ENCODE measurements around the gene LRRFIP1.
"Not testable (repeated sequence)": the region's sequence is repeated elsewhere in the genome, so short reads cannot be mapped to it uniquely, and the experiment has no call there.

LRRFIP1 gene

GRCh38 chr2:237666606-237667005, 39.2 kb downstream of the LRRFIP1 start:
- DNase-seq: no peak

- DNase-seq: not testable (repeated sequence)
Measured at GRCh38 chr2:237667050-237667576, 39.7 kb downstream of the LRRFIP1 start.

- no peak for DNase-seq
Measured at GRCh38 chr2:237667893-237668292, 40.5 kb downstream of the LRRFIP1 start.

GRCh38 chr2:237668440-237668839, 41.1 kb downstream of the LRRFIP1 start:
- DNase-seq: no peak

GRCh38 chr2:237669283-237669627, 41.9 kb downstream of the LRRFIP1 start:
- no peak for DNase-seq

GRCh38 chr2:237669628-237670392, 42.4 kb downstream of the LRRFIP1 start:
- peak; percentile 100 for DNase-seq

- no peak for DNase-seq
Measured at GRCh38 chr2:237670641-237671040, 43.3 kb downstream of the LRRFIP1 start.

GRCh38 chr2:237671466-237672138, 44.2 kb downstream of the LRRFIP1 start:
- DNase-seq: no peak

GRCh38 chr2:237672731-237673129, 45.3 kb downstream of the LRRFIP1 start:
- DNase-seq: no peak

GRCh38 chr2:237673130-237674001, 46.0 kb downstream of the LRRFIP1 start:
- no peak for DNase-seq

GRCh38 chr2:237674731-237675276, 47.4 kb downstream of the LRRFIP1 start:
- peak; percentile 55 for DNase-seq

- DNase-seq: no peak
Measured at GRCh38 chr2:237675316-237675715, 47.9 kb downstream of the LRRFIP1 start.

GRCh38 chr2:237680702-237681478, 53.5 kb downstream of the LRRFIP1 start:
- DNase-seq: no peak

- DNase-seq: no peak
Measured at GRCh38 chr2:237682151-237682550, 54.8 kb downstream of the LRRFIP1 start.

GRCh38 chr2:237682856-237683670, 55.7 kb downstream of the LRRFIP1 start:
- no peak for DNase-seq

GRCh38 chr2:237685408-237685807, 58.0 kb downstream of the LRRFIP1 start:
- peak; percentile 34 for DNase-seq

GRCh38 chr2:237686659-237687136, 59.3 kb downstream of the LRRFIP1 start:
- peak; percentile 32 for DNase-seq

GRCh38 chr2:237688081-237688480, 60.7 kb downstream of the LRRFIP1 start:
- no peak for DNase-seq

- DNase-seq: not testable (repeated sequence)
Measured at GRCh38 chr2:237688541-237688940, 61.2 kb downstream of the LRRFIP1 start.

GRCh38 chr2:237689336-237690131, 62.1 kb downstream of the LRRFIP1 start:
- no peak for DNase-seq

All from fibroblast of upper back skin (primary cell).